SK-N-SH treated with all-trans-retinoic acid at 6 μM for 48 hours (cell line): ENCODE results near the gene IL36RN.

Experiments
- ATAC-seq: fragments of 200-7000 bp; cut with Tn5 transposase; 3 replicates; pipeline ENCODE4 v1.9.1; 2020; ENCODE audit warnings: mild to moderate bottlenecking, moderate library complexity
- ARNTL ChIP-seq: fragments of 450-650 bp; formaldehyde crosslinking; IDR thresholded peaks from 2 replicates; pipeline ENCODE4 v1.5.0; 2020; ENCODE audit warnings: low read depth, mild to moderate bottlenecking, moderate library complexity, borderline replicate concordance
- BACH2 ChIP-seq: fragments of 250-450 bp; sonication (Bioruptor Pico); IDR thresholded peaks from 2 replicates; pipeline ENCODE4 v1.9.0; 2021; ENCODE audit warnings: mild to moderate bottlenecking, borderline replicate concordance
- ESRRG ChIP-seq: fragments of 250-450 bp; sonication (Bioruptor Pico); IDR thresholded peaks from 2 replicates; pipeline ENCODE4 v1.6.1; 2021; ENCODE audit warnings: mild to moderate bottlenecking
- ISL1 ChIP-seq: fragments of 250-450 bp; sonication (Bioruptor Pico); IDR thresholded peaks from 2 replicates; pipeline ENCODE4 v2.1.2; 2022; ENCODE audit warnings: mild to moderate bottlenecking, moderate library complexity
- OSR1 ChIP-seq: fragments of 250-450 bp; sonication (Bioruptor Pico); IDR thresholded peaks from 2 replicates; pipeline ENCODE4 v1.8.0; 2022; ENCODE audit warnings: moderate library complexity, mild to moderate bottlenecking, inconsistent platforms
- PPARA ChIP-seq: fragments of 250-450 bp; sonication (Bioruptor Pico); IDR thresholded peaks from 2 replicates; pipeline ENCODE4 v1.5.0; 2020; ENCODE audit warnings: mild to moderate bottlenecking, borderline replicate concordance
- SNAI2 ChIP-seq: fragments of 250-450 bp; sonication (Bioruptor Pico); IDR thresholded peaks from 2 replicates; pipeline ENCODE4 v1.5.0; 2020; ENCODE audit warnings: mild to moderate bottlenecking, moderate library complexity
- TCF4 ChIP-seq: fragments of 250-450 bp; sonication (Bioruptor Pico); IDR thresholded peaks from 2 replicates; pipeline ENCODE4 v1.8.0; 2021; ENCODE audit warnings: mild to moderate bottlenecking, moderate library complexity, borderline replicate concordance
- TOX ChIP-seq: fragments of 250-450 bp; sonication (Bioruptor Pico); IDR thresholded peaks from 2 replicates; pipeline ENCODE4 v1.8.0; 2021; ENCODE audit warnings: mild to moderate bottlenecking, moderate library complexity, borderline replicate concordance
- ZFP30 ChIP-seq: fragments of 450-650 bp; formaldehyde crosslinking; IDR thresholded peaks from 2 replicates; pipeline ENCODE4 v1.5.0; 2022; ENCODE audit warnings: mild to moderate bottlenecking, moderate library complexity
- ZNF565 ChIP-seq: fragments of 450-650 bp; formaldehyde crosslinking; conservative IDR thresholded peaks from 2 replicates; pipeline ENCODE4 v1.5.0; 2020; ENCODE audit warnings: low read depth, mild to moderate bottlenecking, moderate library complexity
- ZNF70 ChIP-seq: fragments of 450-650 bp; formaldehyde crosslinking; IDR thresholded peaks from 2 replicates; pipeline ENCODE4 v1.5.0; 2020; ENCODE audit warnings: mild to moderate bottlenecking, moderate library complexity
- ZNF8 ChIP-seq: fragments of 450-650 bp; formaldehyde crosslinking; IDR thresholded peaks from 2 replicates; pipeline ENCODE4 v1.5.0; 2020; ENCODE audit warnings: mild to moderate bottlenecking, moderate library complexity
- TF ChIP-seq, protein P1 (sequence below): fragments of 250-450 bp; sonication (Bioruptor Pico); IDR thresholded peaks from 2 replicates; pipeline ENCODE4 v1.5.0; 2020; ENCODE audit warnings: mild to moderate bottlenecking, moderate library complexity
- TF ChIP-seq, protein P2 (sequence below): fragments of 250-450 bp; sonication (Bioruptor Pico); IDR thresholded peaks from 2 replicates; pipeline ENCODE4 v1.8.0; 2020; ENCODE audit warnings: mild to moderate bottlenecking, moderate library complexity, borderline replicate concordance
- TF ChIP-seq, protein P3 (sequence below): fragments of 250-450 bp; sonication (Bioruptor Pico); IDR thresholded peaks from 2 replicates; pipeline ENCODE4 v1.5.1; 2020; ENCODE audit warnings: low read depth, mild to moderate bottlenecking, moderate library complexity
- TF ChIP-seq, protein P4 (sequence below): fragments of 250-450 bp; sonication (Bioruptor Pico); IDR thresholded peaks from 2 replicates; pipeline ENCODE4 v1.5.1; 2021; ENCODE audit warnings: mild to moderate bottlenecking, moderate library complexity
- TF ChIP-seq, protein P5 (sequence below): fragments of 250-450 bp; sonication (Bioruptor Pico); IDR thresholded peaks from 2 replicates; pipeline ENCODE4 v1.8.0; 2021; ENCODE audit warnings: low read depth, mild to moderate bottlenecking, moderate library complexity, borderline replicate concordance

IL36RN gene

DNA sequence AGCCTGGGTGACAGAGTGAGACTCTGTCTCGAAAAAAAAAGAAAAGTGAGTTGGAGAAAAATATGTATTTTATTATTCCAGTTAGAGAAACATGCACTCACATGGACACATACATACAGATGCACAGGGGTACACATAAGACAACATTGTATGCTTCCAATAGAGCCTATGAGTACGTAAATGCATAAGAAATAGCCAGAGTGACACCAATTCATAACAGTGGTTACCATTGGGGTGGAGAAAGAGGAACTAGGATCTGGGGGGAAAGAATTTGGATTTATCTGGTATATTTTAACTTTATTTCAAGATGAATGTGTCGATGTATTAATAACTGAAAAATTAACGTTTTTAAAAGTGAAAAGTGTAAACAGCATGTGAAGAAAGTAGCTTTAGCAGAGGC is 37.7 kb upstream of the IL36RN start:
- ATAC-seq: no peak
- TF ChIP-seq ZFP30 (CRISPR knock-in tag): no peak
- TF ChIP-seq ZNF8 (CRISPR knock-in tag): no peak
- no peak for TF ChIP-seq ARNTL (CRISPR knock-in tag)
- TF ChIP-seq, protein P1, sequence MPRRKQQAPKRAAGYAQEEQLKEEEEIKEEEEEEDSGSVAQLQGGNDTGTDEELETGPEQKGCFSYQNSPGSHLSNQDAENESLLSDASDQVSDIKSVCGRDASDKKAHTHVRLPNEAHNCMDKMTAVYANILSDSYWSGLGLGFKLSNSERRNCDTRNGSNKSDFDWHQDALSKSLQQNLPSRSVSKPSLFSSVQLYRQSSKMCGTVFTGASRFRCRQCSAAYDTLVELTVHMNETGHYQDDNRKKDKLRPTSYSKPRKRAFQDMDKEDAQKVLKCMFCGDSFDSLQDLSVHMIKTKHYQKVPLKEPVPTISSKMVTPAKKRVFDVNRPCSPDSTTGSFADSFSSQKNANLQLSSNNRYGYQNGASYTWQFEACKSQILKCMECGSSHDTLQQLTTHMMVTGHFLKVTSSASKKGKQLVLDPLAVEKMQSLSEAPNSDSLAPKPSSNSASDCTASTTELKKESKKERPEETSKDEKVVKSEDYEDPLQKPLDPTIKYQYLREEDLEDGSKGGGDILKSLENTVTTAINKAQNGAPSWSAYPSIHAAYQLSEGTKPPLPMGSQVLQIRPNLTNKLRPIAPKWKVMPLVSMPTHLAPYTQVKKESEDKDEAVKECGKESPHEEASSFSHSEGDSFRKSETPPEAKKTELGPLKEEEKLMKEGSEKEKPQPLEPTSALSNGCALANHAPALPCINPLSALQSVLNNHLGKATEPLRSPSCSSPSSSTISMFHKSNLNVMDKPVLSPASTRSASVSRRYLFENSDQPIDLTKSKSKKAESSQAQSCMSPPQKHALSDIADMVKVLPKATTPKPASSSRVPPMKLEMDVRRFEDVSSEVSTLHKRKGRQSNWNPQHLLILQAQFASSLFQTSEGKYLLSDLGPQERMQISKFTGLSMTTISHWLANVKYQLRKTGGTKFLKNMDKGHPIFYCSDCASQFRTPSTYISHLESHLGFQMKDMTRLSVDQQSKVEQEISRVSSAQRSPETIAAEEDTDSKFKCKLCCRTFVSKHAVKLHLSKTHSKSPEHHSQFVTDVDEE (CRISPR knock-in tag): no peak
- no peak for TF ChIP-seq BACH2 (CRISPR knock-in tag)
- TF ChIP-seq PPARA: no peak
- TF ChIP-seq, protein P2, sequence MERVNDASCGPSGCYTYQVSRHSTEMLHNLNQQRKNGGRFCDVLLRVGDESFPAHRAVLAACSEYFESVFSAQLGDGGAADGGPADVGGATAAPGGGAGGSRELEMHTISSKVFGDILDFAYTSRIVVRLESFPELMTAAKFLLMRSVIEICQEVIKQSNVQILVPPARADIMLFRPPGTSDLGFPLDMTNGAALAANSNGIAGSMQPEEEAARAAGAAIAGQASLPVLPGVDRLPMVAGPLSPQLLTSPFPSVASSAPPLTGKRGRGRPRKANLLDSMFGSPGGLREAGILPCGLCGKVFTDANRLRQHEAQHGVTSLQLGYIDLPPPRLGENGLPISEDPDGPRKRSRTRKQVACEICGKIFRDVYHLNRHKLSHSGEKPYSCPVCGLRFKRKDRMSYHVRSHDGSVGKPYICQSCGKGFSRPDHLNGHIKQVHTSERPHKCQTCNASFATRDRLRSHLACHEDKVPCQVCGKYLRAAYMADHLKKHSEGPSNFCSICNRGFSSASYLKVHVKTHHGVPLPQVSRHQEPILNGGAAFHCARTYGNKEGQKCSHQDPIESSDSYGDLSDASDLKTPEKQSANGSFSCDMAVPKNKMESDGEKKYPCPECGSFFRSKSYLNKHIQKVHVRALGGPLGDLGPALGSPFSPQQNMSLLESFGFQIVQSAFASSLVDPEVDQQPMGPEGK: no peak

DNA sequence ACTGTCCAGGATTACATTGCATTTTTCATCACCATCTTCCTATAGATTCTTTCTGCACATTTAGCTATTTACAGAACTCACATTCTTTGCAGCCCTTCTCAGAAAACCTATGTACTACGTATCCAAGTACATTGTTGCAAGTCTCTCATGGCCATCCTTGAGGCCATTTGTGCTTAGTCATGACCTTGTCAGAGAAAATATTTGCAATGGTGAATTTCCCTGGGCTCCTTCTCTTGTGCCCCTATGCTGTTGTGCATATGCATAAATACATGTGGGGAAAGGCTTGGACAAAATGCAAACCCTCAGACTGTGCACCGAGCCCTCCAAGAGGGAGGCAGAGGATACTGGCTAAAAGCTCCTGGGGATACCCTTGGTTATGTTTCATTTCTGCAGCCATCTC is 34.2 kb upstream of the IL36RN start:
- no peak for ATAC-seq
- no peak for TF ChIP-seq OSR1

DNA sequence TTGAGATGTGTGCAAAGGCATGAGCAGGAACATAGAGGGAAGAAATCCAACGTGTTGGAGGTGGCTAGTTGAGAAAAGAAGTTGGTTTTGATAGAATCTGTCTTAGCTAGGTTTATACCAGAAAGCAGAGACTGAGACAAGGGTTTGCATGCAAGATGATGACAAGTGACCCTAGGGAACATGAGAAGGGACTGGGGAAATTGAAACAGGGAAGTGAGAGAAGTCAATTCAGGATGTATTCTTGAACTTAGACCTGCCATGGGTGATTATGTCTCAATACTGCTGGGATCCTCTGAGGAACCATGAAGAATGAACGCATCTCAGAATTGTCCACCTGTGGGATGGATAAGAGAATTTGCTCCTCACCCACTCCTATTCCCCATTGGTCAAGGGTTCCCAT is 33.3 kb upstream of the IL36RN start:
- TF ChIP-seq ZNF565: no peak
- TF ChIP-seq SNAI2 (CRISPR knock-in tag): no peak
- TF ChIP-seq ZFP30 (CRISPR knock-in tag): no peak
- ATAC-seq: no peak

DNA sequence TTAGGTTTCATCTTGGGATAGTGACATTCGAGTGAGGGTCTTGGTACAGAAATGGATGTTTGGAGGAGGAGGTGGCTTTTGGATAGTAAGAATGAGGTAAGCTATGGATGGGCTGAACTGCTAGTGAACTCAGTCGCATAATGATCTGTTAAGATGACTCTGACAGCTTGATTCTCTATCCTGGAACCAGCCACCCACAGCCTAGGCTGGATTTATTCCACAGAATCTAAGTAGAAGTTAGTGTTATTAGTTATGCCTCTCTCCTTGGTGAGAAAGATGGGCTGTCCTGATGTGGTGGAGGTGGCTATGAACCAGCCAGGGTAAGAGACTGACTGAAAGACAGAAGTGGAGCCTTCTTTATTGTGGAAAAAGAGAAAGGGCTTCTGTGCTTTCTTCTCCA is 31.3 kb upstream of the IL36RN start:
- no peak for ATAC-seq
- TF ChIP-seq, protein P1 (CRISPR knock-in tag): no peak
- TF ChIP-seq PPARA: no peak
- no peak for TF ChIP-seq TCF4 (CRISPR knock-in tag)
- no peak for TF ChIP-seq ESRRG
- no peak for TF ChIP-seq ZFP30 (CRISPR knock-in tag)
- no peak for TF ChIP-seq ZNF565
- TF ChIP-seq ZNF70 (CRISPR knock-in tag): no peak
- no peak for TF ChIP-seq BACH2 (CRISPR knock-in tag)
- TF ChIP-seq SNAI2 (CRISPR knock-in tag): no peak

DNA sequence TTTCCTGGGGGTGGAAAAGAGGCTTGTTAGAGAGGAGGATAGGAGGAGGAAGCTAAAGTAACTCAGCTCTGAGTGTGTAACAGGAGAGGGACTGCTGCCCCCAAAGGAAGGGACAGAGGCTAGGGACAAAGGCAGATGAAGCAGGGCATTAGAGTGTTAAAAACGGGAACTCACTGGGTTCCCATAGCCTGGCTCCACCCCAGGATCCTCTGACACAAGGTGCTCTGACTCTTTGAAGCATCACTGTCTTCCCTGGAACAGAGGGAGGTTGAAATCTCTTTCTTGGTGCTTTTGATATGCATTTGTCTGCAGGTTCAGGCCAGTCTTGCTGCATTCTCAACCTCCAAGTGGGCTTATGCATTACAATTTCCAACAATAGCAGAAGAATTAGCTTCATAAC is 30.9 kb upstream of the IL36RN start:
- no peak for TF ChIP-seq TOX (CRISPR knock-in tag)
- TF ChIP-seq, protein P3, sequence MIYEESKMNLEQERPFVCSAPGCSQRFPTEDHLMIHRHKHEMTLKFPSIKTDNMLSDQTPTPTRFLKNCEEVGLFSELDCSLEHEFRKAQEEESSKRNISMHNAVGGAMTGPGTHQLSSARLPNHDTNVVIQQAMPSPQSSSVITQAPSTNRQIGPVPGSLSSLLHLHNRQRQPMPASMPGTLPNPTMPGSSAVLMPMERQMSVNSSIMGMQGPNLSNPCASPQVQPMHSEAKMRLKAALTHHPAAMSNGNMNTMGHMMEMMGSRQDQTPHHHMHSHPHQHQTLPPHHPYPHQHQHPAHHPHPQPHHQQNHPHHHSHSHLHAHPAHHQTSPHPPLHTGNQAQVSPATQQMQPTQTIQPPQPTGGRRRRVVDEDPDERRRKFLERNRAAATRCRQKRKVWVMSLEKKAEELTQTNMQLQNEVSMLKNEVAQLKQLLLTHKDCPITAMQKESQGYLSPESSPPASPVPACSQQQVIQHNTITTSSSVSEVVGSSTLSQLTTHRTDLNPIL (CRISPR knock-in tag): no peak
- TF ChIP-seq, protein P4, sequence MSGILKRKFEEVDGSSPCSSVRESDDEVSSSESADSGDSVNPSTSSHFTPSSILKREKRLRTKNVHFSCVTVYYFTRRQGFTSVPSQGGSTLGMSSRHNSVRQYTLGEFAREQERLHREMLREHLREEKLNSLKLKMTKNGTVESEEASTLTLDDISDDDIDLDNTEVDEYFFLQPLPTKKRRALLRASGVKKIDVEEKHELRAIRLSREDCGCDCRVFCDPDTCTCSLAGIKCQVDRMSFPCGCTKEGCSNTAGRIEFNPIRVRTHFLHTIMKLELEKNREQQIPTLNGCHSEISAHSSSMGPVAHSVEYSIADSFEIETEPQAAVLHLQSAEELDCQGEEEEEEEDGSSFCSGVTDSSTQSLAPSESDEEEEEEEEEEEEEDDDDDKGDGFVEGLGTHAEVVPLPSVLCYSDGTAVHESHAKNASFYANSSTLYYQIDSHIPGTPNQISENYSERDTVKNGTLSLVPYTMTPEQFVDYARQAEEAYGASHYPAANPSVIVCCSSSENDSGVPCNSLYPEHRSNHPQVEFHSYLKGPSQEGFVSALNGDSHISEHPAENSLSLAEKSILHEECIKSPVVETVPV: no peak
- no peak for TF ChIP-seq ISL1 (CRISPR knock-in tag)
- TF ChIP-seq ARNTL (CRISPR knock-in tag): no peak
- TF ChIP-seq, protein P5, sequence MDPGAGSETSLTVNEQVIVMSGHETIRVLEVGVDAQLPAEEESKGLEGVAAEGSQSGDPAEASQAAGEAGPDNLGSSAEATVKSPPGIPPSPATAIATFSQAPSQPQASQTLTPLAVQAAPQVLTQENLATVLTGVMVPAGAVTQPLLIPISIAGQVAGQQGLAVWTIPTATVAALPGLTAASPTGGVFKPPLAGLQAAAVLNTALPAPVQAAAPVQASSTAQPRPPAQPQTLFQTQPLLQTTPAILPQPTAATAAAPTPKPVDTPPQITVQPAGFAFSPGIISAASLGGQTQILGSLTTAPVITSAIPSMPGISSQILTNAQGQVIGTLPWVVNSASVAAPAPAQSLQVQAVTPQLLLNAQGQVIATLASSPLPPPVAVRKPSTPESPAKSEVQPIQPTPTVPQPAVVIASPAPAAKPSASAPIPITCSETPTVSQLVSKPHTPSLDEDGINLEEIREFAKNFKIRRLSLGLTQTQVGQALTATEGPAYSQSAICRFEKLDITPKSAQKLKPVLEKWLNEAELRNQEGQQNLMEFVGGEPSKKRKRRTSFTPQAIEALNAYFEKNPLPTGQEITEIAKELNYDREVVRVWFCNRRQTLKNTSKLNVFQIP (CRISPR knock-in tag): no peak
- TF ChIP-seq, all 23 proteins: peak for 0

More for the DNA sequence above, 30.9 kb upstream of the IL36RN start:
- ATAC-seq: no peak
